ENCODE data around the gene KANTR.

KANTR gene

DNA sequence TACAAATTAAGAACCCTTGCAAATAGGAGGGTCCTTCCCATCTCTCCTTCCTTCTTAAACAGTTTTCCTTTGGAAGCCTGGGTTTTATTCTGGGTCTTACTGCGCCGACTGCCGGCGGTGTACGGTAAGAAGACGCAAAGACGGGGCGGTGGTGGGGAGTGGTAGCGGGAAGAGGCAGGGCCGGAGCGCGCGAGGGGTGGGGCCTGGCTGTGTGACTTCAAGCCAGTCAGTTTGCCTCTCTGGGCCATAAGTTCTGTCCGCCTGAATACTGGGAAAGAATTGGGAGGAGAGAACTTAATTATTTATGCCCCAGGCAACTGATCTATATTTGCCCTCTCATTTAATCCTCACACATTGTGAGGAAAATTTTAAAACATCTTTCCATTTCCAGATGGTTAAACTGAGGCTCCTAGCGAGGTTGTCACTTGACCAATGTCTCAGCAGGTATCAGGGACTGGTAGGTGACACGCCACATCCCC is 726 bp upstream of the KANTR start:
- Histone ChIP-seq H3K27ac (ENCODE audit: low read depth, low read length) (peak overlapping the region; percentile 61), H2AFZ (ENCODE audit: low read length, unreplicated experiment) (peak overlapping the region; percentile 35), H3K4me1 (ENCODE audit: control insufficient read depth, insufficient read depth, low read length, unreplicated experiment) (no peaks in the 10 kb centered on the region), H3K4me3 (ENCODE audit: low read depth, low read length) (peak overlapping the region; percentile 93), H3K79me2 (ENCODE audit: control insufficient read depth, insufficient read depth, low read length, unreplicated experiment) (peaks cover 8% of the 10 kb centered on the region), H3K27me3 (ENCODE audit: insufficient read depth, low read length) (no peaks in the 10 kb centered on the region), H3K36me3 (ENCODE audit: insufficient read depth, low read length) (no peaks in the 10 kb centered on the region)

DNA sequence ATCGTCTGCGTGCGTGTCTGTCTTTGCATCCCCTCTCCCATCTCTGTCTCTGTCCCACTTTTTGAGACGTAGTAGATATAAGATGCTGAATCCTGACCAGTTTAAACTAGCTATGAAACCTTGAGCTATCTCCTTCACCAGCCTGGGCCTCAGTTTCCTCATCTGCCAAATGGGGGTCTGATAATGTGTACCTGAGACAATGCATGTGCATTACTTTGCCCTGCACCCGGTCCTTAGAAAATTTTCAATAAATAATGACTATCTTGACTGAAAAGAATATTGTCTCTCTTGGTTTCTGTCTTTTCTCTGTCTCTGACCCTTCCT is 602 bp downstream of the KANTR start:
- no peaks in the 10 kb centered on the region for H3K27me3 ChIP-seq (ENCODE audit: insufficient read depth, low read length)
- no peaks in the 10 kb centered on the region for H3K36me3 ChIP-seq (ENCODE audit: insufficient read depth, low read length)
- peak overlapping the region; percentile 45 for H2AFZ ChIP-seq (ENCODE audit: low read length, unreplicated experiment)
- H3K4me3 ChIP-seq (ENCODE audit: low read depth, low read length): peak overlapping the region; percentile 93
- no peak overlapping the region for H3K27ac ChIP-seq (ENCODE audit: low read depth, low read length)
- peaks cover 8% of the 10 kb centered on the region for H3K79me2 ChIP-seq (ENCODE audit: control insufficient read depth, insufficient read depth, low read length, unreplicated experiment)
- no peaks in the 10 kb centered on the region for H3K4me1 ChIP-seq (ENCODE audit: control insufficient read depth, insufficient read depth, low read length, unreplicated experiment)

- H3K79me2 ChIP-seq (ENCODE audit: control insufficient read depth, insufficient read depth, low read length, unreplicated experiment): peaks cover 8% of the 10 kb centered on the region
- H3K27me3 ChIP-seq (ENCODE audit: insufficient read depth, low read length): no peaks in the 10 kb centered on the region
- no peaks in the 10 kb centered on the region for H3K36me3 ChIP-seq (ENCODE audit: insufficient read depth, low read length)
- H2AFZ ChIP-seq (ENCODE audit: low read length, unreplicated experiment): no peak overlapping the region
- no peak overlapping the region for H3K27ac ChIP-seq (ENCODE audit: low read depth, low read length)
- no peaks in the 10 kb centered on the region for H3K4me1 ChIP-seq (ENCODE audit: control insufficient read depth, insufficient read depth, low read length, unreplicated experiment)
- H3K4me3 ChIP-seq (ENCODE audit: low read depth, low read length): no peak overlapping the region
These were observed 1.9 kb downstream of the KANTR start for GRCh38 chrX:53095796-53096195.

GRCh38 chrX:53114864-53115549 is 21.1 kb downstream of the KANTR start:
- Histone ChIP-seq H2AFZ (ENCODE audit: low read length, unreplicated experiment) (no peak overlapping the region), H3K4me3 (ENCODE audit: low read depth, low read length) (no peak overlapping the region), H3K79me2 (ENCODE audit: control insufficient read depth, insufficient read depth, low read length, unreplicated experiment) (no peaks in the 10 kb centered on the region), H3K27me3 (ENCODE audit: insufficient read depth, low read length) (no peaks in the 10 kb centered on the region), H3K4me1 (ENCODE audit: control insufficient read depth, insufficient read depth, low read length, unreplicated experiment) (peaks cover 13% of the 10 kb centered on the region), H3K27ac (ENCODE audit: low read depth, low read length) (no peak overlapping the region), H3K36me3 (ENCODE audit: insufficient read depth, low read length) (no peaks in the 10 kb centered on the region)

DNA sequence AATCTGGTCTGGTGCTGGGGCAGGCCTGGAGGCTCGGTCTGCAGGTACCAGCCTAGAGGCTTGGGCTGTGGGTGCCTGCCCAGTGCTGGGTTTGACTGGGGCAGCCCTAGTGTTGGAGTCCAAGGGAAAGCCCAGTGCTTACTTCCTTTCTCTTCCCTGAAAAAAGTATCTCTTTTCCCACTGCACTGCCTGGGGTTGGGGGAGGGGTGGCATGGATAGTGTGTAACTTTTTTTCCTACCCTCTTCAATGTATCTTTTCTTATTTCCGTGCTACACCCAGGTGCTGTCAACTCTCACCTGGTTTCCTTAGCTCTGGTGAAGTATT is 21.6 kb downstream of the KANTR start:
- Histone ChIP-seq H3K27ac (ENCODE audit: low read depth, low read length) (peak overlapping the region; percentile 69), H2AFZ (ENCODE audit: low read length, unreplicated experiment) (peak overlapping the region; percentile 7), H3K79me2 (ENCODE audit: control insufficient read depth, insufficient read depth, low read length, unreplicated experiment) (no peaks in the 10 kb centered on the region)

DNA sequence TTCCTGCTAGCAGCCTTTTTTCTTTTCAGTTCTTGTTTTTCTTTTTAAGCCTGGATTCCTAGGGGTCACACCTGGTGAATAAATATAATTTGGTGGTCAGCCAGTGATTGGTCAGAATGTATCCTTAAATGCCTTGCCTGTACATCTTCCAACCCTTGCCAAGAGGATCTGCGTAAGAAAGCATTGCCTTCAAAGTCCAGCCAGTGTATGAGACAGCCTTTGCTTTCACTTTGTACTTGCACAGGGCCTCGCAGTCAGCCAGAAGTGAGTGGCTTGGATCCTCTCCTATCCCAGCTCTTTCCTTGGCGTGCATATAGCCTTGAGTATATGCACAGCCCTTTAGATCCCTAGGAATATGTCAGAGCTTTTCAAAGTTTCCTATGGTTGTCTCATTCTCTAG is 22.2 kb downstream of the KANTR start:
- Histone ChIP-seq H2AFZ (ENCODE audit: low read length, unreplicated experiment) (peak overlapping the region; percentile 69), H3K4me1 (ENCODE audit: control insufficient read depth, insufficient read depth, low read length, unreplicated experiment) (peaks cover 13% of the 10 kb centered on the region), H3K4me3 (ENCODE audit: low read depth, low read length) (peak overlapping the region; percentile 70), H3K79me2 (ENCODE audit: control insufficient read depth, insufficient read depth, low read length, unreplicated experiment) (no peaks in the 10 kb centered on the region), H3K27ac (ENCODE audit: low read depth, low read length) (peak overlapping the region; percentile 69), H3K27me3 (ENCODE audit: insufficient read depth, low read length) (no peaks in the 10 kb centered on the region), H3K36me3 (ENCODE audit: insufficient read depth, low read length) (no peaks in the 10 kb centered on the region)

More for the DNA sequence above, 21.6 kb downstream of the KANTR start:
- peak overlapping the region; percentile 70; the same call in 1 of the 2 replicates for H3K4me3 ChIP-seq (ENCODE audit: low read depth, low read length)
- no peaks in the 10 kb centered on the region for H3K27me3 ChIP-seq (ENCODE audit: insufficient read depth, low read length)
- H3K36me3 ChIP-seq (ENCODE audit: insufficient read depth, low read length): no peaks in the 10 kb centered on the region
- peaks cover 13% of the 10 kb centered on the region for H3K4me1 ChIP-seq (ENCODE audit: control insufficient read depth, insufficient read depth, low read length, unreplicated experiment)

- Histone ChIP-seq H3K27ac (ENCODE audit: low read depth, low read length) (no peak overlapping the region), H3K27me3 (ENCODE audit: insufficient read depth, low read length) (no peaks in the 10 kb centered on the region), H3K36me3 (ENCODE audit: insufficient read depth, low read length) (no peaks in the 10 kb centered on the region), H2AFZ (ENCODE audit: low read length, unreplicated experiment) (no peak overlapping the region), H3K4me3 (ENCODE audit: low read depth, low read length) (no peak overlapping the region), H3K4me1 (ENCODE audit: control insufficient read depth, insufficient read depth, low read length, unreplicated experiment) (no peaks in the 10 kb centered on the region), H3K79me2 (ENCODE audit: control insufficient read depth, insufficient read depth, low read length, unreplicated experiment) (no peaks in the 10 kb centered on the region)
These were observed 28.1 kb downstream of the KANTR start for GRCh38 chrX:53122013-53122412.

GRCh38 chrX:53125506-53125905 is 31.6 kb downstream of the KANTR start:
- no peak overlapping the region for H3K27ac ChIP-seq (ENCODE audit: low read depth, low read length)
- no peaks in the 10 kb centered on the region for H3K36me3 ChIP-seq (ENCODE audit: insufficient read depth, low read length)
- no peaks in the 10 kb centered on the region for H3K27me3 ChIP-seq (ENCODE audit: insufficient read depth, low read length)

DNA sequence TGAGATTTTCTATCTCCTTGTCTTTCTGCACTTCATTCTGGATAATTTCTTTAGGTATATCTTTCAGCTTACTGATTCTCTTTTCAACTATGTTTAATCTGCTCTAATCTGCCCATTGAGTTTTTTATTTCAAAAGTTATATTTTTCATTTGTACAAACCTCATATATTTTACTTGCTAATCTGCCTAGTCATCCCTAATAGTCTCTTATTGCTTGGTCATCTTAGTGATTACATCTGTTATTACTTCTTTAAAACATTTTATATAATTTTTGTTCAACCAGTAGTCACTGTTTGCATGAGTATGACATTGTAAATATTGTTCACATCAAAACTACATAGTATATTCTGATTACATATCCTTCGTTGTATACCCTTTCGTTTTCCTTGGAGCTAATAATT is 32.4 kb downstream of the KANTR start:
- Histone ChIP-seq H3K4me3 (ENCODE audit: low read depth, low read length) (no peak overlapping the region), H3K27me3 (ENCODE audit: insufficient read depth, low read length) (no peaks in the 10 kb centered on the region), H2AFZ (ENCODE audit: low read length, unreplicated experiment) (no peak overlapping the region), H3K79me2 (ENCODE audit: control insufficient read depth, insufficient read depth, low read length, unreplicated experiment) (no peaks in the 10 kb centered on the region), H3K4me1 (ENCODE audit: control insufficient read depth, insufficient read depth, low read length, unreplicated experiment) (no peaks in the 10 kb centered on the region), H3K36me3 (ENCODE audit: insufficient read depth, low read length) (no peaks in the 10 kb centered on the region), H3K27ac (ENCODE audit: low read depth, low read length) (no peak overlapping the region)

More at GRCh38 chrX:53125506-53125905, 31.6 kb downstream of the KANTR start:
- Histone ChIP-seq H3K79me2 (ENCODE audit: control insufficient read depth, insufficient read depth, low read length, unreplicated experiment) (no peaks in the 10 kb centered on the region), H2AFZ (ENCODE audit: low read length, unreplicated experiment) (no peak overlapping the region), H3K4me3 (ENCODE audit: low read depth, low read length) (no peak overlapping the region), H3K4me1 (ENCODE audit: control insufficient read depth, insufficient read depth, low read length, unreplicated experiment) (no peaks in the 10 kb centered on the region)

GRCh38 chrX:53128097-53128749 is 34.3 kb downstream of the KANTR start:
- Histone ChIP-seq H3K27me3 (ENCODE audit: insufficient read depth, low read length) (no peaks in the 10 kb centered on the region), H3K27ac (ENCODE audit: low read depth, low read length) (no peak overlapping the region), H3K79me2 (ENCODE audit: control insufficient read depth, insufficient read depth, low read length, unreplicated experiment) (no peaks in the 10 kb centered on the region)

GRCh38 chrX:53133400-53133799 is 39.5 kb downstream of the KANTR start:
- H3K27me3 ChIP-seq (ENCODE audit: insufficient read depth, low read length): no peaks in the 10 kb centered on the region
- H3K36me3 ChIP-seq (ENCODE audit: insufficient read depth, low read length): no peaks in the 10 kb centered on the region
- no peak overlapping the region for H3K27ac ChIP-seq (ENCODE audit: low read depth, low read length)
- H3K79me2 ChIP-seq (ENCODE audit: control insufficient read depth, insufficient read depth, low read length, unreplicated experiment): no peaks in the 10 kb centered on the region
- H3K4me3 ChIP-seq (ENCODE audit: low read depth, low read length): no peak overlapping the region
- H2AFZ ChIP-seq (ENCODE audit: low read length, unreplicated experiment): no peak overlapping the region
- no peaks in the 10 kb centered on the region for H3K4me1 ChIP-seq (ENCODE audit: control insufficient read depth, insufficient read depth, low read length, unreplicated experiment)

More at GRCh38 chrX:53128097-53128749, 34.3 kb downstream of the KANTR start:
- H3K4me1 ChIP-seq (ENCODE audit: control insufficient read depth, insufficient read depth, low read length, unreplicated experiment): no peaks in the 10 kb centered on the region
- no peaks in the 10 kb centered on the region for H3K36me3 ChIP-seq (ENCODE audit: insufficient read depth, low read length)
- no peak overlapping the region for H3K4me3 ChIP-seq (ENCODE audit: low read depth, low read length)
- H2AFZ ChIP-seq (ENCODE audit: low read length, unreplicated experiment): no peak overlapping the region

All from ACC112 (cell line).